LNCaP clone FGC (cell line): Measurements from ENCODE around the gene GHRL.

Experiments
- DNase-seq: peaks from one replicate; pipeline ENCODE4 v3.0.0-alpha.2; 2011; ENCODE audit warnings: low read depth
- H3K4me3 ChIP-seq: 2 replicates; pipeline ENCODE4 v1.5.1; 2011; ENCODE audit warnings: mild to moderate bottlenecking, low read depth, low read length, control low read depth
- CTCF ChIP-seq: IDR thresholded peaks from 2 replicates; pipeline ENCODE4 v1.5.1; 2012; ENCODE audit warnings: mild to moderate bottlenecking; ENCODE audit not compliant: control insufficient read depth, insufficient read depth; ENCODE audit errors: extremely low read depth

The GHRL gene

GRCh38 chr3:10310578-10310977, 17.8 kb upstream of the GHRL start:
- TF ChIP-seq CTCF: no peak
- no peak overlapping the region for H3K4me3 ChIP-seq
- DNase-seq: no peak

GRCh38 chr3:10309736-10310135, 17.0 kb upstream of the GHRL start:
- no peak for TF ChIP-seq CTCF
- no peak for DNase-seq
- no peak overlapping the region for H3K4me3 ChIP-seq

- no peak for DNase-seq
- TF ChIP-seq CTCF: no peak
- H3K4me3 ChIP-seq: no peak overlapping the region
These were observed 15.9 kb upstream of the GHRL start for GRCh38 chr3:10308678-10309077.

- no peak for DNase-seq
- TF ChIP-seq CTCF: no peak
- no peak overlapping the region for H3K4me3 ChIP-seq
These were observed 13.4 kb upstream of the GHRL start for GRCh38 chr3:10306156-10306555.

- DNase-seq: no peak
- no peak overlapping the region for H3K4me3 ChIP-seq
- TF ChIP-seq CTCF: no peak
These were observed 12.7 kb upstream of the GHRL start for GRCh38 chr3:10305331-10305902.

- H3K4me3 ChIP-seq: no peak overlapping the region
- no peak for TF ChIP-seq CTCF
- no peak for DNase-seq
These were observed 12.2 kb upstream of the GHRL start for GRCh38 chr3:10304905-10305304.

GRCh38 chr3:10303785-10304184, 11.0 kb upstream of the GHRL start:
- H3K4me3 ChIP-seq: no peak overlapping the region
- no peak for DNase-seq
- no peak for TF ChIP-seq CTCF
